ENCODE measurements around the gene AFF3.

AFF3 gene

DNA sequence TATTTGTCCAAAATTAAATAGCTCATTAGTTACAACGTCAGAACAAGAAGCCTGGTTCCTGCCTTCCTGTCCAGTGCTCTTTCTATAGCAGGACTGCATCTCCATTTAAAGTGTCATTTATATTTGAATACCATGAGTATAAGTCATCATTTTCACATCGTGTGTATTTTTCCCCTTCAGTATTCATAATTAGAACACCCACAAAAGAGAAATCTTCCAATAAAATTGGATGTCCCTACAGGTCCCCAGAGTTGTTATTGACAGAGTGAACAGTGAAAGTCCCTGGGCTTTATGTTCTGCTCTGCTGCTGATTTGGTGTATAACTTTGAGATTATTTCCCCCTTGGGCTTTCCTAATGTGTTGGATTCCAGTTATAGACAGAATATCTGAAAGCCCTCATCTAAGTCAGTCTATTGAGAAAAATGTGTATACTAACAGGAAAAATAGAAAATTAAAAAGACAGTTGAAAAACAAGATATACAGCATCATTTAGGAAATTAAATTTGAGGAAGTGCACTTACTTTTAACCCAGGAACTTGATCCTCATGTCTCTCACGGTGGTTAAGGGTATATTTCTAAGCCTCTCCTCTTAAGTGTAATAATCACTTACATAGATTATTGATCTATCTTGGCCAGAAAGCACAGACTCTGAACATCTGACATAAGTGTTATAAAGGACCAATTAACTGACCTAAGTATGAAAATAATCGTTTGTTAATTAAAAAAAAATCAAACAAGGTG lies 637.4 kb downstream of the AFF3 start:
- DNase-seq: no peak

DNA sequence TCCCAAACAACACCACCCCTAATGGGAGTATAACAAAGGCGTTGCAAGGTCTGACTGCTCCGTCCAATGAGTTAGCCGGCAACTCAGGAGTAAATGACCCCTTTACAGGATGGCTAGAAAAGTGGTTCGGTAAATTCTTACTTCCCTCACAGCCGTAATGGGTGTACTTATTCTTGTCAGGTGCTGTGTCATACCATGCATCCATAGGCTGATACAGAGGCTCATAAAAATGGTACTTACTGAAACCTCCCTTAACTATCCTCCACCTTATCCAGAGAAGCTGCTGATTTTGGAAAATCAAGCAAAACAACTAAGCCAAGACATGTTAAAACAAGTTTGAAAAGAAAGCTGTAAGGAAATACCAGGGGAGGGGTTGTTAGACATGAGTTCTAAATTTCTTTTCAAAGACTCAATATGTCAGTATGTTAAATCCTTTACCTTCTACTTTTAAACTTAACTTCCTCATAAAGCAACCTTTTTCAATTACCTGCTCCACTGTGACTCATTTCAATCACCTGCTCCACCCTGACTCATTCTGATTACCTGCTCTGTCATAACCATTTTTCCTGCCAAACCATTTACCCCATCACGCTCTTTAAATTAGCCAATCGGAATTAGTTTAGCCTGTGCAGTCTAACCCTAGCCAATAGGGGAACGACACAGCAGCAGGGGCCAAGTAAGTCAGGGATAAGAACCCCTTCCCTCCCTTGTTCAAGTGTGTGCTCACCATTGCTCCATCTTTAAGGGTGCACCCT lies 638.6 kb downstream of the AFF3 start:
- DNase-seq: peak; percentile 21

DNA sequence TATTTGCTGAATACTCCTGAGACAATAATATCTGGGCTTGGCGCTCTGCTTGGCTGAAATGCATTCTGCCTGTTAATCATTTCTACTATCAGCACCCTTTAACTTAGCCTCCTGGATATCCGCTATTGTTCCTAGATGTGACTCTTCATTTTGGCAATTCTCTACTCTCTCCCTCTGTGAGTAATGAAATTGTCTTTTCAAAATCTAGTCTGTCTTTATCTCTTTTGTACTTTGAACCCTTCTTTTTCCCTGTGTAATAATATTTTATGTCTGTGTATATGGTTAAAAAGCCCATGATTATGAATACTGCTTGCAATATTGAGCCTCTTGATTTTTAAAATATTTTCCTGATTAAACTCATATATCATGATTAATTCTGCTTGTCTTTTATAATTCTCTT lies 646.4 kb downstream of the AFF3 start:
- no peak for DNase-seq
